Activated naive CD4-positive, alpha-beta T cell treated with anti-CD3 and anti-CD28 coated beads, Interleukin-2, amount 50 U/mL, for 24 hours (primary cell): ENCODE results near the gene OR2T1.
"Not testable (repeated sequence)": the region's sequence is repeated elsewhere in the genome, so short reads cannot be mapped to it uniquely, and the experiment has no call there.

Experiments
- H3K27ac Mint-ChIP-seq: one replicate; pipeline ENCODE4 v1.8.0; 2021; ENCODE audit warnings: mild to moderate bottlenecking, mixed read lengths
- H3K27me3 Mint-ChIP-seq: one replicate; pipeline ENCODE4 v1.8.0; 2021; ENCODE audit warnings: mixed read lengths
- H3K36me3 Mint-ChIP-seq: one replicate; pipeline ENCODE4 v1.8.0; 2021; ENCODE audit warnings: mixed read lengths
- H3K4me1 Mint-ChIP-seq: one replicate; pipeline ENCODE4 v1.8.0; 2021; ENCODE audit warnings: mixed read lengths
- H3K4me3 Mint-ChIP-seq: one replicate; pipeline ENCODE4 v1.8.0; 2021; ENCODE audit warnings: mild to moderate bottlenecking, mixed read lengths
- H3K9me3 Mint-ChIP-seq: one replicate; pipeline ENCODE4 v1.8.0; 2021; ENCODE audit warnings: mixed read lengths

OR2T1 gene

GRCh38 chr1:248453619-248454018 is 50.8 kb downstream of the OR2T1 start:
- not testable (repeated sequence) for H3K4me1 Mint-ChIP-seq, H3K9me3 Mint-ChIP-seq, H3K27me3 Mint-ChIP-seq, H3K27ac Mint-ChIP-seq, H3K4me3 Mint-ChIP-seq, H3K36me3 Mint-ChIP-seq

GRCh38 chr1:248455045-248455444 is 52.2 kb downstream of the OR2T1 start:
- not testable (repeated sequence) for H3K4me3 Mint-ChIP-seq, H3K36me3 Mint-ChIP-seq, H3K27me3 Mint-ChIP-seq, H3K9me3 Mint-ChIP-seq, H3K4me1 Mint-ChIP-seq, H3K27ac Mint-ChIP-seq

- H3K27ac Mint-ChIP-seq, H3K27me3 Mint-ChIP-seq, H3K9me3 Mint-ChIP-seq, H3K36me3 Mint-ChIP-seq, H3K4me1 Mint-ChIP-seq, H3K4me3 Mint-ChIP-seq: not testable (repeated sequence)
Measured at GRCh38 chr1:248456635-248457034, 53.8 kb downstream of the OR2T1 start.
